Measurements from ENCODE around the gene TNIP1.

DNA sequence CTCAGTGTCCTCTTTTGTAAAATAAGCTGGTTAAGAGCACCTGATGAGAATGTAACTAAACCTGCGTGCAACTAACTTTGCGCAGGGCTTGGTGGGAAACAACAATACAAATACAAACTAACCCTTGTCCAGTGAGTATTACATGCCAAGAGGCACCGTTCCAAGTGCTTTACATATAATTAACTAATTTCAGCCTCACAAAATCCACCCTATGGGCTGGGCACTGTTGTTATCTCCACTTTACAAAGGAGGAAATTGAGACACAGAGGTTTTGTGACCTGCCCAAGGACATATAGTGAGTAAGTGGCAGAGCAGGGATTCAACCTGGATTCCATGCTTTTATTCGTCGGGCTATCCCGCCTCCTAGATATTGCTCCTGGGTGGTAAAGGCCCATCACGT lies 26.2 kb upstream of the TNIP1 start:
- TF ChIP-seq POLR2AphosphoS5 (IDR thresholded peaks at IDR 0.05; ENCODE audit: low read depth, low read length), result no peak
- TF ChIP-seq POLR2A (IDR thresholded peaks at IDR 0.05; ENCODE audit: low read depth, low read length), result no peak
- no peak for TF ChIP-seq TAF1 (IDR thresholded peaks at IDR 0.05; ENCODE audit: low read depth, low read length)
- no peak for TF ChIP-seq SPI1 (IDR thresholded peaks at IDR 0.05; ENCODE audit: low read depth, low read length)
- no peak for TF ChIP-seq POU2F2 (IDR thresholded peaks at IDR 0.05; ENCODE audit: low read depth, low read length)
- TF ChIP-seq PAX5 (IDR thresholded peaks at IDR 0.05; ENCODE audit: insufficient read depth, low read length, severe bottlenecking), result no peak

All from GM12891 (cell line).